GM18505 (cell line): ENCODE data around the gene GRK1.
"Not testable (repeated sequence)": the region's sequence is repeated elsewhere in the genome, so short reads cannot be mapped to it uniquely, and the experiment has no call there.

Experiments used
- ATAC-seq: cut with Tn5 transposase; IDR thresholded peaks from one replicate; pipeline ENCODE4 v1.9.1; 2021; ENCODE audit not compliant: unreplicated experiment
- POLR2A ChIP-seq: IDR thresholded peaks from 4 replicates; pipeline ENCODE4 v1.6.1; 2011; ENCODE audit warnings: borderline replicate concordance; ENCODE audit not compliant: insufficient read depth, insufficient read length; ENCODE audit errors: extremely low read depth

GRK1 gene

DNA sequence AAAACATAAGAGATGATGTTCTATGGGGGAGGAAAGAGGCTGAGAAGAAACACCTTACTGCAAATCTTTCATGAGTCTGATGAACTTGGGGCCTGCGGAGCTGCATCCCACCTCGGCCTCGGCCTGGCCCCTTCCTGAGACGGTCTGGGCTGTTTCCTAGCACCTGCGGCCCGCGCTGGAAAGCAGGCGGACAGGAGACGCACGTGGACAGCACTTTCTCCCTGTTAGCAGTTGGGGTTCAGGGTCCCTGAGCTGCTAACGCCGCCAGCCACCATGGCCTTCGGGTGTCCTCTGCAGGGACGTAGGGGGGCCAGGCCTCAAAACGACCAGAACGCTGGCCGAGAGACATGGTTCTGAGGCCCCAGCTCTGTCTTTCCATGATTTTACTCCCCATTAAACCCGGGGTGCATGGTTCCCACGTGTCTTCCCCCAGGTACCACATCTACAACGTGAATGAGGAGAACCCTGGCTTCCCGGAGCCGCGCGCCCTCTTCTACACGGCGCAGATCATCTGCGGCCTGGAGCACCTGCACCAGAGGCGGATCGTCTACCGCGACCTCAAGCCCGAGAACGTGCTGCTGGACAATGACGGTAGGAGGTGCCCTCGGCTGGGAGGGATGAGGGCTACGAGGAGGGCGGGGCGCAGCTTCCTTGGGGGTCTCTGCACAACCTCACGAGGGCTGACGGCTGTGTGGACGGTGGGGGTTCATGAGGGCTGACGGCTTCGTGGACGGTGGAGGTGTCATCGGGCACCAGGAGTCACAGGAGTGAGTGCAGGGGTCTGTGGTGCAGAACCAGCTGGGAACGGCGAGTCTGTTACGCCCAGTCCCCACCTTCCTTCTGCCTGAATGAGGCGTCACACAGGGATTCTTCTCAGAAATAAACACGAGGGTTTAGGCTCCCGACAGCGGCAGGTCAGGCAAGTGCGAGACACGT lies 4.3 kb downstream of the GRK1 start:
- no peak for ATAC-seq
- no peak for TF ChIP-seq POLR2A

DNA sequence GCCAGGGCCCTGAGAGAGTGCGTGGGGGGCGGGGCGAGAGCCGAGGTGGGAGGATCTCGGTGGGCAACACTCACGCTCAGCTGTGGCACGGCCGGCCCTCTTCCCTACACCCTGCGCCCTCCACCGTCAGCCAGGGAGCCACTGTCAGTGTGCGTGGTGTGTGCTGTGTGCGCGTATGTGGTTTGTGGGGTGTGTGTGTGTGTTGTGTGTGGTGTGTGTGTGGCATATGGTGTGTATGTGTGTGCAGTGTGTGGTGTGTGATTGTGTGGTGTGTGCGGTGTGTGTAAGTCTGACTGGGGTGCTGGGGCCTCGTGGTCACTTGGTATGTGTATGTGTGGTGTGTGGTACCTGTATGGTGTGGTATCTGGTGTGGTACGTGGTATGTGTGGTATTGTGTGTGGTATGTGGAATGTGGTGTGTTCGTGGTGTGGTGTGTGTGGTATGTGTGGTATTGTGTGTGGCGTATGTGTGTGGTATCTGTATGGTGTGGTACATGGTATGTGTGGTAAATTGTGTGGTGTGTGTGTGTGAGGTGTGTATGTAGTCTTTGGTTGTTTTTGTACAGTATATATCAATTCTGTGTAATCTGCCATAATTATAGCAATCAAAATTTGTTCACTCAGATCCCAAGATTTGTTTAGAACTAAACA lies 5.1 kb downstream of the GRK1 start:
- ATAC-seq = no peak
- no peak for TF ChIP-seq POLR2A

DNA sequence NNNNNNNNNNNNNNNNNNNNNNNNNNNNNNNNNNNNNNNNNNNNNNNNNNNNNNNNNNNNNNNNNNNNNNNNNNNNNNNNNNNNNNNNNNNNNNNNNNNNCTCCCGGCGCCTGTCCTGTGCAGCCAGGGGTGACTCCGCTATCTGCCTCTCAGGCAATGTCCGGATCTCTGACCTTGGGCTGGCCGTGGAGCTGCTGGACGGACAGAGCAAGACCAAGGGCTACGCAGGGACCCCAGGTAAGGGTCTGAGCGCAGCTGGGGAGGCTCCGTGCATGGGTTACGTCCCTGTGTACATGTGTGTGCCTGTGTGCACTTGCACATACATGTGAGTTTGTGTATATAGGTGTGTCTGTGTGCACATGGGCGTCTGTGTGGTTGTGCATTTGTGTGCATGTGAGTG lies 55.9 kb downstream of the GRK1 start:
- no peak for TF ChIP-seq POLR2A
- ATAC-seq = no peak

DNA sequence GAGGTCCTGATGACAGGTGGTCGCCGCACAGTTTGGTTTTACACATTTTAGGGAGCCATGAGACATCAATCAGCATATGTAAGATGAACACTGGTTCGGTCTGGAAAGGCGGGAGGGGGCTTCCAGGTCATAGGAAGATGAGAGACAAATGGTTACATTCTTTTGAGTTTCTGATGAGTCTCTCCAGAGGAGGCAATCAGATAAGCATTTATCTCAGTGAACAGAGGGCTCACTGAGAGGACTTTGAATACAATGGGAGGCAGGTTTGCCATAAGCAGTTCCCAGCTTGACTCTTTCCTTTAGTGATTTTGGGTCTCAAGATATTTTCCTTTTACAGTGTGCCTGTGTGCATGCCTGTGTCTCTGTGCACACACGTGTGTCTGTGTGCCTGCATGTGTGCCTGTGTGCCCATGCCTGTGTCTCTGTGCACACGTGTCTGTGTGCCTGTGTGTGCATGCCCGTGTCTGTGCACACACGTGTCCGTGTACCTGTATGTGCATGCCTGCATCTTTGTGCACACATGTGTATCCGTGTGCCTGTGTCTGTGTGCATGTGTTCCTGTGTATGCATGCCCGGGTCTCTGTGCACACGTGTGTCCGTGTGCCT lies 56.5 kb downstream of the GRK1 start:
- no peak for TF ChIP-seq POLR2A
- no peak for ATAC-seq

DNA sequence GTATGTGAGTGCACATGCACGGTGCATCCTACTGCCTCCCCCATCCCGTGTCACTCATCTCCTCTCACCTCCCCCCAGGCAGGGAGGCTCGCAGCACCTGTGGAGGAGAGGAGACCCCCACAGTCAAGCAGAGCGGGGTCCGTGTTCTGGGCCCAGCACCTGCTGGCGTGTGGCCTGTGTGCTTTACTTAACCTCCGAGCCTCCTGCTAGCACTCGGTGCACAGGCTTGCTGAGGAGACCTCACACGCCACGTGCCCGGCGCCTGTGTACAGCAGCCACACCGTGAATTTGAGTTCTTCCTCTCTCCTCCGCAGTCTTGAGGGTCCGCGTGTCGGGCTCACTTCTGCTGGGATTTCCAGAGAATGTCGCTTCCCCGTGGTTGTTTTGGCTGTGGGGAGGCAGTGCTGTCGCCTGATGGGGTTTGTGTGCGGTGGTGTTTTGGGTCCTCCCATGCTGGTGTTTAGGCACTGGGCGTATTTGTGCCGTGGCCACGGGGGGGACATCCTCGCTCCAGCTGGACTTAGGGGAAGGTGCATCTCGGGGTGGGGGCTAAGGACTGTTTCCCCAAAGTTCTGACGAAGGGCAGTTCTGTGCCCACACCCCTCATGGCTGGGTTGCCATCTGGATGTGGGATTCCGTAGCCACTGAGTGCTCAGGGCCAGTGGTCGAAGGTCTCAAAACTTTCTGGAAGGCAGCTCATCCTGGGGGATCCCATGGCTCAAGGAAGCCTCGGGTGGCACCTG lies 57.2 kb downstream of the GRK1 start:
- no peak for TF ChIP-seq POLR2A
- no peak for ATAC-seq

DNA sequence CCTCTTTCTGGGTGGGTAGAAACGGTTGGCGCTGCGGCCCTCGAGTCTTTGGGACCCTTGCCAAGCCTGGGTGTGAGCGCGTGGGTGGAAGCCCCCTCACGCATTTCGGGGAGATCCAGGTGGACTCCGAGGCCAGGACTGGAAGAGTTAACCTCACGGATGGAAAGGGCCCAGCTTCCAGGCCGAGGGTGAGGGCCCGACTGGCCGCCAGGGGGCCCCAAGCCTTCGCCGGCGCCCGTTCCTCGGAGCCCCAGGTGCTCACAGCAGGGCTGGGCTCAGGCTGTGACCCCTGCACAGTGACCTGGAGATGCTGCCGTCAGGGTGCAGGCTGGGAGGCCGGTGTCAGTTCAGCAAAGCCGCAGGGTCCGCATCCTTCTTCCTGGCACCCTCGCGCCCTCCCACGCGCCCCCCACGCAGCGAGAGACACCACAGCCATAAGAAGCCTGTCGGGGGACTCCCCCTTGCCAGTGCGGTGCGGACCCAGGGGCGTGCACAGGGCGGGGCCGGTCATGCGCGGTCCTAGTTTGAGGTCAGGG lies 57.8 kb downstream of the GRK1 start:
- no peak for TF ChIP-seq POLR2A
- ATAC-seq = peak; percentile 84

DNA sequence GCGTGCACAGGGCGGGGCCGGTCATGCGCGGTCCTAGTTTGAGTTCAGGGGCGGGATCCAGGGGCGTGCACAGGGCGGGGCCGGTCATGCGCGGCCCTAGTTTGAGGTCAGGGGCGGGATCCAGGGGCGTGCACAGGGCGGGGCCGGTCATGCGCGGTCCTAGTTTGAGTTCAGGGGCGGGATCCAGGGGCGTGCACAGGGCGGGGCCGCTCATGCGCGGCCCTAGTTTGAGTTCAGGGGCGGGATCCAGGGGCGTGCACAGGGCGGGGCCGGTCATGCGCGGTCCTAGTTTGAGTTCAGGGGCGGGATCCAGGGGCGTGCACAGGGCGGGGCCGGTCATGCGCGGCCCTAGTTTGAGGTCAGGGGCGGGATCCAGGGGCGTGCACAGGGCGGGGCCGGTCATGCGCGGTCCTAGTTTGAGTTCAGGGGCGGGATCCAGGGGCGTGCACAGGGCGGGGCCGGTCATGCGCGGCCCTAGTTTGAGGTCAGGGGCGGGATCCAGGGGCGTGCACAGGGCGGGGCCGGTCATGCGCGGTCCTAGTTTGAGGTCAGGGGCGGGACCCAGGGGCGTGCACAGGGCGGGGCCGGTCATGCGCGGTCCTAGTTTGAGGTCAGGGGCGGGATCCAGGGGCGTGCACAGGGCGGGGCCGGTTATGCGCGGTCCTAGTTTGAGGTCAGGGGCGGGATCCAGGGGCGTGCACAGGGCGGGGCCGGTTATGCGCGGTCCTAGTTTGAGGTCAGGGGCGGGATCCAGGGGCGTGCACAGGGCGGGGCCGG lies 58.5 kb downstream of the GRK1 start:
- not testable (repeated sequence) for ATAC-seq

DNA sequence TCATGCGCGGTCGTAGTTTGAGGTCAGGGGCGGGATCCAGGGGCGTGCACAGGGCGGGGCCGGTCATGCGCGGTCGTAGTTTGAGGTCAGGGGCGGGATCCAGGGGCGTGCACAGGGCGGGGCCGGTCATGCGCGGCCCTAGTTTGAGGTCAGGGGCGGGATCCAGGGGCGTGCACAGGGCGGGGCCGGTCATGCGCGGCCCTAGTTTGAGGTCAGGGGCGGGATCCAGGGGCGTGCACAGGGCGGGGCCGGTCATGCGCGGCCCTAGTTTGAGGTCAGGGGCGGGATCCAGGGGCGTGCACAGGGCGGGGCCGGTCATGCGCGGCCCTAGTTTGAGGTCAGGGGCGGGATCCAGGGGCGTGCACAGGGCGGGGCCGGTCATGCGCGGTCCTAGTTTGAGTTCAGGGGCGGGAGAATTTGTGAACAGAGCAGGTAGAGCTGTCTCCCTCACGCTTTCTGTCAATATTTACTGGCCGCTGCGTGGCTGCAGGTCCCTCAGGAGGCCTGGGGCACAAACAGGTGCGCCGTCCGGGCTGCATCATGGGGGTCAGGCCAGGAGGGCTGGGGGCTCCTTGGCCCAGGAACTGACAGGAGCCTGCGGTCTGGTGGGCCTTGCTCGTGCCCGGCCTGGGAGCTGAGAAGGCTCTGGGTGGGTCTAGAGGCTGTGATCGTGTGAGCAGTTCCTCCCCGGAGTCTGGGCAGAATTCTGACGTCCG lies 59.2 kb downstream of the GRK1 start:
- not testable (repeated sequence) for ATAC-seq

DNA sequence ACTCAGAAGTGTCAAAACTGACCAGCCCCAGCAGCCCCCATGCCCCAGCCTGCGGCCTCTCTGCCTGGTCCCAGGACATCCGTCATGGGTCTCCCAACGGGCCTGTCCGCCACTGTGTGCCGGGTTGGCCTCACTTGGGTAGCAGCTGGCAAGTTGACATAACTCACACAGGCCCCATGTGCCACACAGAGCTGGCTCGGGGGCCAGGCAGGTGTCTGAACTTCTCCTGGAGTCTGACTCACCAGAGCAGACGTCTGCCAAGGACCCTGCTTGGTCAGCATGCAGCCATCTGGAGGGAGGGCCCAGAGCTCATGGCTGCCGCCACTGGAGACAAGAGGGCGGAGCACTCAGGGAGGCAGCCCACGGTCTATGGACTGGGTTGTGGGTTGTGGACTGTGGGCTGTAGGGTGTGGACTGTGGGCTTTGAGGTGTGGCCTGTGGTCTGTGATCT lies 60.0 kb downstream of the GRK1 start:
- no peak for ATAC-seq
- no peak for TF ChIP-seq POLR2A

DNA sequence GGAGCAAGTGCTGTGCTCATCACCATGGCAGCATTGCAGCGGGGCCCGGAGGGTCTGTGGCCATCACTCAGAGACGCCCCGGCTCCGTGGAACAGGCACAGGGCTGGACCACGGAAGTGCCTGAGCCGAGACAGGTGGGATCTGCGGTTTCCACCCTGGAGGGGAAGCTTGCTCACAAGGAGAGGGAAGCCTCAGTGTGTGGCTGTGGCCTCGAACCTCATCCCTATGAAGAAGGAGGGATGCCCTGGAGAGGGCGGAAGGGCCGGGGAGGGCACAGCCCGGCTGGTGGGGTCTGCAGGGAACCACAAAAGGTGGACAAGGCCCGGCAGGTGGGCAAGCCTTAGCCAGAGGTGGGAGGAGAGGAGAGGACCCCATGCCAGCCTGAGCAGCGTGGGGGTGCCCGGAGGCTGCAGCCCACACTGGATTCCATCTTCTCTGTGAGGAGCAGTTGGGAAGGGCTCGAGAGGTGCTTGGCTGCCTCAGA lies 61.6 kb downstream of the GRK1 start:
- TF ChIP-seq POLR2A = no peak
- ATAC-seq = no peak

DNA sequence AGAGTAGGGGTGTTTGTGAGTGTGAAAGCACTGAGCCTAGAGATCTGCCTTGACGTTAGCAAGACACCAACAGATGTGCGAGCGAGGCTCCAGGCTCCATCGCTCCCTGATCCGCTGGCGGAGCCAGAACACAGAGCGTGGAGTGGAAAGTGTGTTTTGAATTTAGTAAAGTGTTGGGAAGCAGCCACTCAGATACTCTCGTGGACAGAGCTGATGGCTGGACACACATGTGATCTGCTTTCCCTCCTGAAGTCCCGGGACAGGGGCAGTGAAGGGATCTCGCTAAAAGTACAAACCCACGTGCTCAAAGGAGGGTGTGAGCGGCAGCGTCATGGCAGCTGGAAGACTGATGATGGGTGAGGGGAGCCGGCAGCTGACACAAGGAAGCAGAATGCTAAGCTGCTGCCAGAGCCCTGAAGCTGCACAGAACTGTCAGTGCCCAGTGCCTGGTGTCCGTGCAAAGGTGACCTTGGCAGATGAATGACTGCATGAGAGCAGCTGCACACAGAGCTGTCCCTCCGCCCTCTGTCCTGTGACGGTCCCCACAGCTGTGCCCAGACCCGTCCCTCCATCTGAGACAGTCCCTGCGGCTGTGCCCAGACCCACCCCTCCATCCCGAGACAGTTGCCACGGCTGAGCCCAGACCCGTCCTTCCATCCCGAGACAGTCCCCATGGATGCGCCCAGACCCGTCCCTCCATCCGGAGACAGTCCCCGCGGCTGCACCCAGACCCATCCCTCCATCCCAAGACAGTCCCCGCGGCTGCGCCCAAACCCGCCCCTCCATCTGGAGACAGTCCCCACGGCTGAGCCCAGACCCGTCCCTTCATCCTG lies 62.4 kb downstream of the GRK1 start:
- ATAC-seq = no peak
- no peak for TF ChIP-seq POLR2A
